CD14-positive monocyte (primary cell): Measurements from ENCODE around the gene FOXN4. TPM values are rescaled to one million over a fixed set of nuclear protein-coding genes. Genes with fewer than 3 reads are reported as not detected.
A peak's percentile ranks its signal among the peaks of the same experiment; 100 is the strongest.

Experiments
- DNase-seq, 3 donors: peaks; one replicate each; pipeline ENCODE4 v3.0.0-alpha.2; 2011 to 2022
- H2AFZ ChIP-seq: 2 replicates; pipeline ENCODE4 v1.6.0; 2012; ENCODE audit warnings: mild to moderate bottlenecking, low read depth, low read length, inconsistent platforms; ENCODE audit not compliant: insufficient read depth, poor library complexity, severe bottlenecking
- H3K27ac ChIP-seq, 2 donors: 1 replicate in 1 of 2; 2 replicates in 1 of 2; pipeline ENCODE4 v1.5.1; 2012 to 2013; ENCODE audit warnings: low read length in 2 of 2, control low read depth in 1 of 2, inconsistent platforms in 1 of 2, low read depth in 1 of 2, mild to moderate bottlenecking in 1 of 2
- H3K27me3 ChIP-seq, 2 donors: one replicate each; pipeline versions ENCODE4 v1.6.0 to v1.6.1; 2011 to 2013; ENCODE audit warnings: low read length in 2 of 2; ENCODE audit not compliant: control insufficient read depth in 2 of 2, insufficient read depth in 2 of 2
- H3K36me3 ChIP-seq, 2 donors: replicated peaks in 1 of 2; 1 replicate in 1 of 2; 2 replicates in 1 of 2; pipeline versions ENCODE4 v1.5.1 to v1.6.1; 2012 to 2013; ENCODE audit warnings: low read length in 2 of 2, control low read depth in 1 of 2, inconsistent platforms in 1 of 2, mild to moderate bottlenecking in 1 of 2; ENCODE audit not compliant: insufficient read depth in 2 of 2, control insufficient read depth in 1 of 2
- H3K4me1 ChIP-seq, 2 donors: 1 replicate in 1 of 2; 2 replicates in 1 of 2; pipeline versions ENCODE4 v1.5.1 to v1.6.1; 2012 to 2013; ENCODE audit warnings: low read length in 2 of 2, control low read depth in 1 of 2, inconsistent platforms in 1 of 2, mild to moderate bottlenecking in 1 of 2, moderate library complexity in 1 of 2; ENCODE audit not compliant: insufficient read depth in 2 of 2, control insufficient read depth in 1 of 2
- H3K4me2 ChIP-seq: replicated peaks from 2 replicates; pipeline ENCODE3; 2012; ENCODE audit warnings: low read length, moderate library complexity, mild to moderate bottlenecking; ENCODE audit not compliant: poor library complexity, severe bottlenecking; ENCODE audit errors: extremely low read depth
- H3K4me3 ChIP-seq, 3 experiments: fragments of 200-600 bp in 1 of 3; sonication (generic) in 1 of 3; replicated peaks in 1 of 3; 1 replicate in 2 of 3; 2 replicates in 1 of 3; pipeline ENCODE4 v1.5.1; 2011 to 2013; ENCODE audit warnings: low read length in 3 of 3, mild to moderate bottlenecking in 3 of 3, control low read depth in 2 of 3, low read depth in 2 of 3, inconsistent platforms in 1 of 3, moderate library complexity in 1 of 3
- H3K79me2 ChIP-seq: 2 replicates; pipeline ENCODE4 v1.6.0; 2012; ENCODE audit warnings: mild to moderate bottlenecking, control low read depth, inconsistent platforms, low read length, moderate library complexity; ENCODE audit not compliant: insufficient read depth
- H3K9ac ChIP-seq: 2 replicates; pipeline ENCODE4 v1.6.0; 2017; ENCODE audit warnings: low read length, mild to moderate bottlenecking; ENCODE audit not compliant: insufficient read depth, poor library complexity, severe bottlenecking
- H3K9me3 ChIP-seq, 2 donors: replicated peaks in 1 of 2; 1 replicate in 1 of 2; 2 replicates in 1 of 2; pipeline versions ENCODE4 v1.5.1 to v1.6.1; 2012 to 2013; ENCODE audit warnings: low read length in 2 of 2, control low read depth in 1 of 2; ENCODE audit not compliant: control insufficient read depth in 1 of 2, insufficient read depth in 1 of 2
- H4K20me1 ChIP-seq: 2 replicates; pipeline ENCODE4 v1.6.0; 2012; ENCODE audit warnings: mild to moderate bottlenecking, low read length, control low read depth, moderate library complexity; ENCODE audit not compliant: insufficient read depth
- H3K27ac Mint-ChIP-seq, 7 donors: one replicate each; pipeline ENCODE4 v1.8.0; 2020; ENCODE audit warnings: mild to moderate bottlenecking in 7 of 7, mixed read lengths in 7 of 7, moderate library complexity in 6 of 7, inconsistent platforms in 2 of 7
- H3K27me3 Mint-ChIP-seq, 3 donors: one replicate each; pipeline ENCODE4 v1.8.0; 2021 to 2022; ENCODE audit warnings: low read depth in 3 of 3, mild to moderate bottlenecking in 3 of 3, mixed read lengths in 3 of 3, moderate library complexity in 3 of 3, inconsistent platforms in 1 of 3
- H3K36me3 Mint-ChIP-seq, 2 donors: one replicate each; pipeline ENCODE4 v1.8.0; 2020; ENCODE audit warnings: mixed read lengths in 2 of 2, inconsistent platforms in 1 of 2, mild to moderate bottlenecking in 1 of 2
- H3K4me1 Mint-ChIP-seq: one replicate; pipeline ENCODE4 v1.8.0; 2020; ENCODE audit warnings: mild to moderate bottlenecking, mixed read lengths
- H3K4me3 Mint-ChIP-seq, 2 donors: one replicate each; pipeline ENCODE4 v1.8.0; 2020; ENCODE audit warnings: mild to moderate bottlenecking in 2 of 2, mixed read lengths in 2 of 2, moderate library complexity in 1 of 2
- H3K9me3 Mint-ChIP-seq, 7 donors: one replicate each; pipeline ENCODE4 v1.8.0; 2020 to 2022; ENCODE audit warnings: mixed read lengths in 7 of 7, mild to moderate bottlenecking in 6 of 7, moderate library complexity in 6 of 7, inconsistent platforms in 2 of 7
- WGBS: methylation state at CpG from one replicate; pipeline ENCODE4 v1.1.5; 2013; ENCODE audit warnings: missing lambda C conversion rate; ENCODE audit not compliant: insufficient coverage; 5-methylcytosine and 5-hydroxymethylcytosine counted together
- intact Hi-C, 2 donors: fragments of 100-400 bp; cut with micrococcal nuclease; formaldehyde crosslinking; loops; one replicate each; pipeline versions ENCODE4 v1.15.0 to v1.15.1; 2023
- polyA plus RNA-seq, 3 donors: library from polyadenylated mRNA; depleted of rRNA in 1 of 3; unstranded in 2 of 3; stranded (reverse) in 1 of 3; fragments of 300-500 nt in 2 of 3; fragments of >200 nt in 1 of 3; fragmentation: Illumina TruSeq in 2 of 3; gene quantifications; 1 replicate in 2 of 3; 2 replicates in 1 of 3; pipeline ENCODE4 v1.2.3, GENCODE V29; 2012 to 2021
- TF ChIP-seq, protein P1 (sequence below): fragments of 200-600 bp; IDR thresholded peaks from one replicate; pipeline ENCODE4 v1.8.0; 2022; ENCODE audit warnings: antibody characterized with exemption, mild to moderate bottlenecking

The FOXN4 gene
- polyA plus RNA-seq, 3 donors: not detected

DNA sequence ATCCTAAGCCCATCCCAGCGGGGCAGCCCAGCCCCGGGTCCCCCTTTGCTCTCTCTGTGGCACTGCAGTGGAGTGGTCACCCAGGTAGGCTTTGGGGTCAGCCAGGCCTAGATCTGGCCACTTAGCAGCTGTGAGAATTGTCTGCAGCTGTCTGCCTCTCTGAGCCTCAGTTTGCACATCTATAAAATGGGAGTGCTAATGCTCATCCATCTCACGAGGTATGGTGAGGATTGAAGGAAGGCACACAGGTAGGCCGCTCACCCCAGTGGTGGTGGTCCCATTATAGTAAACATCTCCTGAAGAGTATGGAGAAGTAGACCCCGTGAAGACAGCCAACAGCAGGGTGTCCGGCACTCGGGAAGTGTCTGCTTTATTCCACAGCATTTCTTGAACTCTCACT, 9.2 kb downstream of the FOXN4 start:
- Histone ChIP-seq H3K79me2 (no peaks in the 10 kb centered on the region), H3K4me2 (no peak overlapping the region), H3K9ac (no peak overlapping the region), H3K36me3 (no peaks in the 10 kb centered on the region), H3K4me3 (no peak overlapping the region), H3K9me3 (no peaks in the 10 kb centered on the region), H2AFZ (no peak overlapping the region), H4K20me1 (no peaks in the 10 kb centered on the region), H3K27me3 (peaks cover 0 to 5% of the 10 kb centered on the region in 2 donors), H3K4me1 (no peaks in the 10 kb centered on the region), H3K27ac (no peak overlapping the region)
- Mint-ChIP-seq H3K9me3 (no peaks in the 10 kb centered on the region), H3K4me3 (no peak overlapping the region), H3K27me3 (peaks cover 7 to 13% (median 11%) of the 10 kb centered on the region in 3 donors), H3K27ac (no peak overlapping the region), H3K4me1 (no peaks in the 10 kb centered on the region), H3K36me3 (no peaks in the 10 kb centered on the region)
- intact Hi-C loops: no loop called here
- no peak for DNase-seq
- TF ChIP-seq, protein P1, sequence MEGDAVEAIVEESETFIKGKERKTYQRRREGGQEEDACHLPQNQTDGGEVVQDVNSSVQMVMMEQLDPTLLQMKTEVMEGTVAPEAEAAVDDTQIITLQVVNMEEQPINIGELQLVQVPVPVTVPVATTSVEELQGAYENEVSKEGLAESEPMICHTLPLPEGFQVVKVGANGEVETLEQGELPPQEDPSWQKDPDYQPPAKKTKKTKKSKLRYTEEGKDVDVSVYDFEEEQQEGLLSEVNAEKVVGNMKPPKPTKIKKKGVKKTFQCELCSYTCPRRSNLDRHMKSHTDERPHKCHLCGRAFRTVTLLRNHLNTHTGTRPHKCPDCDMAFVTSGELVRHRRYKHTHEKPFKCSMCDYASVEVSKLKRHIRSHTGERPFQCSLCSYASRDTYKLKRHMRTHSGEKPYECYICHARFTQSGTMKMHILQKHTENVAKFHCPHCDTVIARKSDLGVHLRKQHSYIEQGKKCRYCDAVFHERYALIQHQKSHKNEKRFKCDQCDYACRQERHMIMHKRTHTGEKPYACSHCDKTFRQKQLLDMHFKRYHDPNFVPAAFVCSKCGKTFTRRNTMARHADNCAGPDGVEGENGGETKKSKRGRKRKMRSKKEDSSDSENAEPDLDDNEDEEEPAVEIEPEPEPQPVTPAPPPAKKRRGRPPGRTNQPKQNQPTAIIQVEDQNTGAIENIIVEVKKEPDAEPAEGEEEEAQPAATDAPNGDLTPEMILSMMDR: no peak
- WGBS: 88% methylated on average over 5 of the region's 7 CpGs

DNA sequence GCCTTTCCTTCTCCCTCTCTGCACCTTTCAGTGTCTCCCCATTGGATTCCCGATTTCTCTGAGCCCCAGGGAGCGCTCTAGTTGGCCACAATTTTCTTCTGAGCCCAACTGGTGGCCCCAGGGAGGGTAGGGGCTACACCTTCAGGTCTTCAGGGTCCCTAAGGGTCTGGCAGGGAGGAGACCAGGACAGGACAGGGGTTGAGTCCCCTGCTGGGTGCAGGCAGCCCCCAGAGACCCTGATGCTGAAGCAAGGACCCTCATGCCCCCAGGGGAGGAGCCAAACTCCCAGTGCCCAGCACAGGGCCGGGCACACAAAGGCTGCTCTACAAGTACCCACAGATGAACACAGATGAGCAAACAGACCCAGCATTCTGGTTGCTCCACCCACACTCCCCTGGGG, 12.7 kb downstream of the FOXN4 start:
- WGBS: no CpG with 5 or more reads among the region's 3 CpGs
- peaks cover 10 to 26% (median 15%) of the 10 kb centered on the region in 3 donors for H3K27me3 Mint-ChIP-seq

More for the DNA sequence above, 12.7 kb downstream of the FOXN4 start:
- Mint-ChIP-seq H3K36me3 (no peaks in the 10 kb centered on the region), H3K27ac (no peak overlapping the region), H3K9me3 (no peaks in the 10 kb centered on the region), H3K4me1 (peaks cover 2% of the 10 kb centered on the region), H3K4me3 (peak overlapping the region in 1 of 2 donors; percentile 47)
- peaks cover 0 to 19% of the 10 kb centered on the region in 2 donors for H3K27me3 ChIP-seq
- H3K79me2 ChIP-seq: no peaks in the 10 kb centered on the region
- H3K4me2 ChIP-seq: no peak overlapping the region
- H3K9me3 ChIP-seq: no peaks in the 10 kb centered on the region
- no peak overlapping the region for H3K9ac ChIP-seq
- no peak overlapping the region for H3K27ac ChIP-seq
- H2AFZ ChIP-seq: no peak overlapping the region
- intact Hi-C loops: no loop called here
- TF ChIP-seq, protein P1: no peak
- DNase-seq: no peak
- H3K4me3 ChIP-seq: no peak overlapping the region
- H4K20me1 ChIP-seq: no peaks in the 10 kb centered on the region
- H3K36me3 ChIP-seq: no peaks in the 10 kb centered on the region
- peaks cover 0 to 6% of the 10 kb centered on the region in 2 donors for H3K4me1 ChIP-seq
